Astrocyte of the cerebellum (primary cell): ENCODE measurements around the gene ADAMTS1.

Experiments
- DNase-seq: peaks from one replicate; pipeline ENCODE4 v3.0.0-alpha.2; 2011; ENCODE audit warnings: low read depth
- H3K4me3 ChIP-seq: 2 replicates; pipeline ENCODE4 v1.5.1; 2011; ENCODE audit warnings: mild to moderate bottlenecking, low read depth, low read length, moderate library complexity
- in situ Hi-C: cut with HindIII; loops from 2 replicates; pipeline ENCODE4 v1.10.0; 2017; ENCODE audit warnings: low sequenced_read_pairs
- TF ChIP-seq, protein P1 (sequence below): IDR thresholded peaks from 2 replicates; pipeline ENCODE4 v1.5.1; 2012; ENCODE audit warnings: low read length, low read depth, moderate library complexity, mild to moderate bottlenecking; ENCODE audit errors: missing control alignments

Gene ADAMTS1

DNA sequence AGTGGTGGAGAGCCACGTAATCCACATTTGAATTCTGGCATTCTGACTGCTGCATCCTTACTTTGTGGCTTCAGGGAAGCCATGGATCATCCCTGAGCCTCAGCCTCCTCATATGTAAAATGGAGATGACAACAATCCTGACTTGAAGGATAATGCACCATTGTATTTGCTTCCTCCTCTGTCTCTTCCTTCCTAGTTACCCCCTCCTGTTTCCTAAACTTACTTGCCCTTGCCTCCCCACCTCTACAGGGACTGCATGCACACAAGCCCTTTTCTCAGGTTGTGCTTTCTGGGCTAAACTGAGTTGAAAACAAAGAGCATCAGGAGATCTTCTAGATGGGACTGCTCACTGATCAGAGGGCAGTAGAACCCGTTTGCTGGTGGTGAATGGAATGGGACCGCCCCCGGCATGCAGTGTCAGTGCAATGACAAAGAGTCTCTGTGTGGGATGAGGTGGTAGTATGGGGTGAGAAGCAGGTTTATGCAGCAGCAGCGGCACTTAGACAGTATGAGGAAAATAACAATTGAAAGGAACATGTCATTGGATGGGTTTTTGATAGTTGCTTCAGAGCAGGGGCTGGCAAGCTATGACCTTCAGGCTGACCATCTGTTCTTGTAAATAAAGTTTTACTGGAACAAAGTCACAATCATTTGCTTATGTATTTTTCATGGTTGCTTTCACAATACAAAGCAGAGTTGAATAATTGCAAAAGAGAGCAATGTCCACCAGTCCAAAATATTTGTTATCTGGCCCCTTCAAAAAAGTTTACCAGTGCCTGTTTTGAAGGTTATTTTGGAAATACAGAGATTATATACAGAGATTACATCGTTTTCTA, 6.1 kb upstream of the ADAMTS1 start:
- in situ Hi-C loops, result loop anchor here (25.0 kb wide), 2 partner anchors 836 to 1886 kb away; no protein-coding TSS in a partner anchor
- TF ChIP-seq, protein P1, sequence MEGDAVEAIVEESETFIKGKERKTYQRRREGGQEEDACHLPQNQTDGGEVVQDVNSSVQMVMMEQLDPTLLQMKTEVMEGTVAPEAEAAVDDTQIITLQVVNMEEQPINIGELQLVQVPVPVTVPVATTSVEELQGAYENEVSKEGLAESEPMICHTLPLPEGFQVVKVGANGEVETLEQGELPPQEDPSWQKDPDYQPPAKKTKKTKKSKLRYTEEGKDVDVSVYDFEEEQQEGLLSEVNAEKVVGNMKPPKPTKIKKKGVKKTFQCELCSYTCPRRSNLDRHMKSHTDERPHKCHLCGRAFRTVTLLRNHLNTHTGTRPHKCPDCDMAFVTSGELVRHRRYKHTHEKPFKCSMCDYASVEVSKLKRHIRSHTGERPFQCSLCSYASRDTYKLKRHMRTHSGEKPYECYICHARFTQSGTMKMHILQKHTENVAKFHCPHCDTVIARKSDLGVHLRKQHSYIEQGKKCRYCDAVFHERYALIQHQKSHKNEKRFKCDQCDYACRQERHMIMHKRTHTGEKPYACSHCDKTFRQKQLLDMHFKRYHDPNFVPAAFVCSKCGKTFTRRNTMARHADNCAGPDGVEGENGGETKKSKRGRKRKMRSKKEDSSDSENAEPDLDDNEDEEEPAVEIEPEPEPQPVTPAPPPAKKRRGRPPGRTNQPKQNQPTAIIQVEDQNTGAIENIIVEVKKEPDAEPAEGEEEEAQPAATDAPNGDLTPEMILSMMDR, result no peak
- no peak for DNase-seq
- H3K4me3 ChIP-seq, result no peak overlapping the region

DNA sequence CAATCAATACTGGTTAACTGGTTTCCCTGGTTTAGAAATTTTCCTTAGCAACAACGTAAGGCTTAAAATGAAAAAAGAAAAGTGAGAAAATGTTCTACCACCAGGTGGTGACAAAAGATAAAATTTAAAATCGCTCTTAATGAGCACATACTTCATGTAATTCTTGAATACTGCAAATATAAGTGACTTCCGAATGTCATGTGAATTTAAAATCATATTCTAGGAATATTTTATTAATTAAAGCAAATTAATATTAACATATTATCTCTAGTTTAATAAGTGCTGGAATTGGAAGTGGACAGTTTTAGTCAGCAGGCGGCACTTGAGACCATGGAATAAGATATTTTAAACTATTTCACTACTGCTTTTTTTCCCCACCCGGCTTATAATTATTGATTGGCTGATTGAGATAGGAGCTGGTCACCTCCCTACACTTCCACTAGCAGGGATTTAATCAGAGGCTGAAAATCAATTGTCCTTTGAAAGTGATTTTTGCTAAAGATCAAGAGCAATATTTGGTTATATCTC, 5.0 kb upstream of the ADAMTS1 start:
- DNase-seq, result no peak
- TF ChIP-seq, protein P1, result peak; percentile 32
- no peak overlapping the region for H3K4me3 ChIP-seq
- in situ Hi-C loops, result loop anchor here (25.0 kb wide), 2 partner anchors 837 to 1887 kb away; no protein-coding TSS in a partner anchor

DNA sequence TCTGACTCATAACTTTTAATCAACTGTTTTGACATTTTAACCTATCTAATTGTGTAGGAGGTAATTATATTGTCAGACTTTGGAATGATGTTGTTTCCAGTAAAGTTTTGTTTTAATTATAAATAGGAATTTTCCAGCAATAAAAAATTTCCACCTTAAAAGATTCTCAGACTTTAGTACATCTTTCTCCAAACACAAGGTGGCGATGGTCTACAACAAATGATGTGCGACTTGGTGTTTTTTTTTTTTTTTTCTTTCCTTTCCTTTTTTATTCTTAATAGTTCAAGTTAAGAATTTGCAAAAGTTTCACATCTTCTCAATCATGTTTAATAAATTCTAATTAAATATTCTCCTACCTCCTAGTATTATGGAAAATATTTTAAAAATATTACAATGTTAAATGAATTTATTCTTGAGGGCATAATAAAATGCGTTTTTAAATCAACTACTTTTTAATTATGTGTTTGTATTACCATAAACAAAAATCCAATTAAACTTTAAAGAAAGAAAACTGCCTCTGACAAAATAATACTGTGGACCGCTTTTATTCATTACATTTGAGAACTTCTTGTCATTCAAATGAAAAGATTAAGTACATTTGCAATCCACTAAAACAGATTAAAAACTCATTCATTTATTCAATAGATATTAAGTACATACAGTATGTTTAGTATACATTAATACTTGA, 4.4 kb upstream of the ADAMTS1 start:
- TF ChIP-seq, protein P1, result peak; percentile 33
- no peak overlapping the region for H3K4me3 ChIP-seq
- in situ Hi-C loops, result loop anchor here (5.0 to 25.0 kb wide), 3 partner anchors 838 to 1888 kb away; no protein-coding TSS in a partner anchor
- DNase-seq, result peak; percentile 59

DNA sequence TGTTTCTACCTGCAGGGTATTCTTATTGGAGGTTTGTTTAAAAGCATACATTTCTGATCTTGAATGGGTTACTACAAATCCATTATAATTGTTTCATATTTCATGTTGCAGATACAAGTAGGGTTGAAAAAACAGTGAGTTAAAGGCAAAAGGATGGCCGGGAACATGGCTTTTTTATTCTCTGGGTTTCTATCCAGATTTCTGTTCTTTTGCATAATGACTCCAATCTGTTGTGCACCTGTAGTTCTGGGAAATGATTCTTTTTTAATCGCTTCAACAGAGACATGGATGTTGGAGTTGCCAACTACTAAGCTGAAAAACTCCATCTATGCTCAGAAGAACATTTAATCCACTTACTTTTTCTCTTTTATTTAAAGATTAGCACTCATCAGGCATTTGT, 2.7 kb upstream of the ADAMTS1 start:
- TF ChIP-seq, protein P1, result no peak
- H3K4me3 ChIP-seq, result no peak overlapping the region
- DNase-seq, result no peak
- in situ Hi-C loops, result loop anchor here (5.0 kb wide), 1 partner anchor 1489 kb away; no protein-coding TSS in a partner anchor

DNA sequence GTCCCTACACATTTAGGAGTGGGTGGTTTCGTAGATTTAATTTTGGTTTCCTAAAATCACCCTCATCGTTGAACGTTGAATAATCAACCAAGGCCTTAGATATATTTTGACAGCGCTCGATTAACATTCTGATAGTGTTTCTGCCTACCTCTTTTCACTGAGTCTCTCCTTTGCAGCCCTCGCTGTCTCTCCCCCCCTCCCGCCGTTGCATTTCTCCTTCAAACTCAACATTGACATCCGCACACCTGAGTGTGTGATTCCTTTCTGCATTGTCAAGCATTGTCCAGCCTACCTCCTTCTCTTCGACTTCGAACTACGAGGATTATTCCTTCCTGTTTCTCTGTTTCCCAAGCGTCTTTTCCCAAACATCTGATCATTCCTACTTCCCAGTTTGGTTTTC, 1.8 kb upstream of the ADAMTS1 start:
- DNase-seq, result no peak
- peak overlapping the region; percentile 86 for H3K4me3 ChIP-seq
- TF ChIP-seq, protein P1, result no peak
- in situ Hi-C loops, result loop anchor here (5.0 kb wide), 1 partner anchor 1490 kb away; no protein-coding TSS in a partner anchor
